Cortex of kidney (tissue), 1 donor: Measurements from ENCODE around the gene COG3.
"Not testable (repeated sequence)": the region's sequence is repeated elsewhere in the genome, so short reads cannot be mapped to it uniquely, and the experiment has no call there.

ENCODE experiments used
- DNase-seq: peaks from one replicate; lab custom pipeline; 2025; lab: John Stamatoyannopoulos, UW

The COG3 gene

GRCh38 chr13:45464687-45465453 is at the start of gene COG3:
COG3 (plus strand) TSS chr13:45464939; CDS start chr13:45465037, 98 bp downstream.
- DNase-seq = peak; percentile 63

DNA sequence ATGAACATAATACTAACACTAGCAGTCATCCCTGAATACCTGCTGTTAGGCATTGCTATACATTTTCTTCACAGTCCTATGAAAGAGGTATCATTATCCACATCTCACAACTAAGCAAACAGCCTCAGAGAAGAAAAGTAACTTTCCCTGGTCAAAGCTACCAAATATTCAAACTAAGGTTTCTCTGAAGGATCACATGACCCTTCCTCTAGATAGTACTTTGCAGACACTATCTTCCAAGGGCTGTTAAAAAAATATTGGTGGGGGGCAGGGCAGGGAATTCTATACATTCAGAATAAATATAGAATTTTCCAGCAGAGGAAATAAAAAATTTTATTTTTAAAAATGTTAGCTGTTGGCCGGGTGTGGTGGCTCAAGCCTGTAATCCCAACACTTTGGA is 49.6 kb upstream of the COG3 start:
- DNase-seq = no peak

- DNase-seq = no peak
Observed at GRCh38 chr13:45416516-45417128, 48.1 kb upstream of the COG3 start.

DNA sequence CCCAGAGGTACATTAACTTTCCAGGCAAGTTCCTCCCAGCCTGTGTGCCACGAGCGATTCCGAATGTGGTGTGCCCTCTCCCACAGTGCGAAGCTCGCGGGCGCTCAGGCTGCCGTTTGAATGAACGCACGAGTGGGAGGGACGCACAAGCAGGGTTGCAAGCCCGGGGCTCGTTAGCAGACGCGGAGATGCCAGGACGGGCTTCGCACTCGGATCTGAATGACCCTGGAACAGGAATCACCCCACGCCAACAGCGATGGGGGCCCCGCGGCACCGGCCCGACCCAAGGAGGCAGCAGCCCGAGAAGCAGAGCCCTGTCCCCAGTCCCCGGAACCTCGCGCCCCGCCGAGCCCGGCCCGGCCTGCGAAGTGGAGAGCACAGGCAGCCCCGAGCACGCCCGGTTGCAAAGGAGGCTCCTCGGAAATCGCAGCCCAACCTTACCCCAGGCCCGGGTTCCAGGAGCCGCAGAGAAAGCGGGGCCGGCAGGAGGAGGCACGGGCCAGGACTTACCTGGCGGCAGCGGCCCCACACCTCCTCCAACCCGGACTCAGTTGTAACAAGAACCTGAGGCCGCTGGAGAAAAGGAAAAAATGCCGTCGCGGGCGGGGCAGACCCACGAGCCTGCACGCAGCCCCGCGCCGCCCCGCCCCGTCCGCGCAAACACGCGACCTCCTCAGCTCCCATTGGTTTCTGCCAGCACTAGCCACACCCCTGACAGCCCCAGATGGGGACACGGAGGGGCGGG is 46.8 kb upstream of the COG3 start, which contains the start of gene SLC25A30:
Gene SLC25A30, minus strand, starts transcription at position 584 of the 745 bp plus-strand sequence. CDS start 6,948 bp downstream, outside the sequence.
- DNase-seq = peak; percentile 78

DNA sequence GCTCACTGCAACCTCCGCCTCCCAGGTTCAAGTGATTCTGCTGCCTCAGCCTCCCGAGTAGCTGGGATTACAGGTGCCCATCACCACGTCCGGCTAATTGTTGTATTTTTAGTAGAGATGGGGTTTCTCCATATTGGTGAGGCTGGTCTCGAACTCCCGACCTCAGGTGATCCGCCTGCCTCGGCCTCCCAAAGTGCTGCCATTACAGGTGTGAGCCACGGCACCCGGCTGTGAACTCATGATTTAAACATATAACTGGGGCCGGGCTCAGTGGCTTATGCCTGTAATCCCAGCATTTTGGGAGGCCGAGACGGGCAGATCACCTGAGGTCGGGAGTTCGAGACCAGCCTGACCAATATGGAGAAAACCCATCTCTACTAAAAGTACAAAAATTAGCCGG is 45.4 kb upstream of the COG3 start:
- DNase-seq = not testable (repeated sequence)

DNA sequence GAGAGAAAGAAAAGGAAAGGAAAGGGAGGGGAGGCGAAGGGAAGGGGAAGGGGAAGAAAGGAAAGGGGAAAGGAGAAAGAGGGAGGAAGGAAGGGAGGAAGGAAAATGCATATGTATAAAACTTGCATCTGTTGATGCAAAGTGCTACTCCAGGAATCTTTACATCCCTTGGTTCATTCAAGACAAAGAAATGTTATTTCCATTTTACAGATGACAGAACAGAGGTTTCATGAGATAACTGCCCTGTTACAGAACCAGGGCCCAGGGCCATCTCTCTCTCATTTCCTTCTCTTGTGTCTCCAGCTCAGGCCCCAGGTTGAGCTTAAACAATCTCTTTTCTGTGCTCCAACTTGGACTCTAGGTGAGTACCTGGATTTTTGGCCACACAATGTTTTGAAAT is 44.8 kb upstream of the COG3 start:
- no peak for DNase-seq

DNA sequence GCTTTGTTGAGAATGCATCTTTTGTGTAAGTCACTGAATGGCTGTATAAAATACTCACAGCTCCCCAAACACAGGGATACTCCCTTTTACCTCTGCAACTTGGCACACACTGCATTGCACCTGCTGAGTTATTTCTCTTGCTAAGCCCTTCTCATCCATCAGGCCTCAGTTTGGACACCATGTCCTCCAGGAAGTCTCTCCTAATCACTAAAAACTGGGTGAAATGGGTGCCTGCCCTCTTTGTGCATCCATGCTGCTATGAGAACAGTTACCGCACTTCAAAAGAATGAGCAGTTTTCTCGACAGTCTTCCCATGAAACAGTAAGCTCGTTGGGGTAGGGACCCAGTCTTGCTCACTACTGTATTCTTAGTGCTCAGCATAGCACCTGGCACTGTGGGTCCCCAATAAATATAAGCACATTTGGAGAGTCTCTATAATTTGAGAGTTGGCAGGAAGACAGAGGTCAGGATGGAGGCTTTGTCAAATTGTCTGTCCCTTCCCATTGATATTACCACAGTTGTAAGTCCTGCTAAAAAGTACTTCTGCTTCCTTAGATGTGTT is 41.9 kb upstream of the COG3 start:
- no peak for DNase-seq

DNA sequence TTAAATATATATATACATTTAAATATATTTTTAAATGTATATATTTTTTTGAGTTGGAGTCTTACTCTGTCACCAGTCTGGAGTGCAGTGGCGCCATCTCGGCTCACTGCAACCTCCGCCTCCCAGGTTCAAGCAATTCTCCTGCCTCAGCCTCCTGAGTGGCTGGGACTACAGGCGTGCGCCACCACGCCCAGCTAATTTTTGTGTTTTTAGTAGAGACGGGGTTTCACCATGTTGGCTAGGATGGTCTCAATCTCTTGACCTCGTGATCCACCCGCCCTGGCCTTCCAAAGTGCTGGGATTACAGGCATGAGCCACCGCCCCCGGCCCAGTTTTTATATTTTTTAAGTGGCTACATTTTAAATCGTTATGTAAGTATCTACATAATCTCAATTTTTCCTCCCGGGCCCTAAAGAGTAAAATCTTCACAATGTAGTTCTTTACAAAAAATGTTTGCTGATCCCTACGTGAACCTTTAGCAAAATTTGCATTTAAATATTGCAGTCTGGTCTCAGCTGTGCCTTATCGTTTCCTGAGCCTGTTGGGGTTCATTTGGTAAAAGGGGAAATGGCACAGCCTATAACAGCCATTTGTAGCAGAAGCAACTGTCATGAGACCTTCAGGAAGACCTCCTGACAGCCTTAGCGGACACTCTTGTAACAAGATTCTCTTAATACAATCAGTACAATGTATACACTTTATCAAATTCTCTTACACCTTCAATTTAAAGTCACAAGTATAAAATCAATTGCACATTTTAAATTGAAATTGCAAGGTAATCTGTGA is 38.5 kb upstream of the COG3 start:
- DNase-seq = not testable (repeated sequence)

DNA sequence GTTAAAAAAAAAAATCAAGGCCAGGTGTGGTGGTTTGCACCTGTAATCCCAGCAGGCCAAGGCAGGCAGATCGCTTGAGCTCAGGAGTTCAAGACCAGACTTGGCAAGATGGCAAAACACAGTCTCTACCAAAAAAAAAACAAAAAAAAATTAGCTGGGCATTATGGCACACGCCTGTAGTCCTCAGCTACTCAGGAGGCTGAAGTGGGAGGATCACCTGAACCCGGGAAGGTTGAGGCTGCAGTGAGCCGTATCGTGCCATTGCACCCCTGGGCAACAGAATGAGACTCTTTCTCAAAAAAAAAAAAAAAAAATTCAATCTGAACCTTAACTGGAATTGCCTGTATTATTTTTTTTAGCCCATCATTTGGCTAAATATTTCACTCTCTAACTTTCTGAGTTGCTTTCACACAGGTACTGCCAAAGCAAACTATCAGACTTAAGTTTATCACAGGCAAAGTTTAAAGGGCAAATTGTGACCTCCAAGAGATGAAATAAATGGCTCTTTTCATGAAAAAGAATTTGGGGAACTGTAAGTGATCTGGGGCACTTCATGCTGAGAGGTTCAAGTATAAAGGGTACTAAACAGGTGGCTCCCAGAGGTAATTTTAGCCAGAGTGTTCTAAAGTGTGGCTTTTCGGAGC is 31.9 kb upstream of the COG3 start:
- DNase-seq = no peak

- DNase-seq = no peak
Observed at GRCh38 chr13:45433381-45433790, 31.4 kb upstream of the COG3 start.

DNA sequence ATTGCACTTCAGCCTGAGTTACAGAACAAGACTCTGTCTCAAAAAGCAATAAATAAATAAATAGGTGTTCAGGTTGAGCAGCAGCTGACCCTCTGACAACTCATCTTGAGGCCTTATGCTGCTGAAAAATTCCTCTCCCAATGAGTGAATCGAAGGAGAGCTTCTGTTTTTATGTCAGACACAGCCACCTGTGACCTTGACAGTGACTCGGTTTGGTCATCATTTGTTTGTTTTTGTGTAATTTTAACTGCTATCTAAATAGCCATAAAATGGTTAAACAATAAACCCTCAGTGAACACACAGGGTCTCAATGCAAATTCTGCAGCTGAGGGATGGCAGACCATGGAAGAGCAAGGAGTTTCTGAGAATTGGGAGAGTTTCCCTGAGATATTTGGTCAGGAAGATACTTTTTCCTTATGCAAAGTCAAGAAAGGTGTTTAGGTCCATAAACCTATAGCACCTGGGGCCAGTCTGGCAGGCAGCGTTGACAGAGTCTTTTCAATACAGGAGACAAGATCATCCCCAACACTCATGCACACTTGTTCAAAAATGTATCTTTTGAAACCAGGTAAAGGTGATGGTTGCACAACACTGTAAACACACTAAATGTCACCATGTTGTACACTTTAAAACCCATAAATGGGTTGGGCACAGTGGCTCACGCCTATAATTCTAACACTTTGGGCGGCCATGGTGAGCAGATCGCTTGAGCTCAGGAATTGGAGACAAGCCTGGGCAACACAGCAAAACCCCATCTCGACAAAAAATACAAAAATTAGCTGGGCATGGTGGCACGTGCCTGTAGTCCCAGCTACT is 30.0 kb upstream of the COG3 start:
- no peak for DNase-seq

GRCh38 chr13:45436332-45436731 is 28.4 kb upstream of the COG3 start:
- DNase-seq = no peak

DNA sequence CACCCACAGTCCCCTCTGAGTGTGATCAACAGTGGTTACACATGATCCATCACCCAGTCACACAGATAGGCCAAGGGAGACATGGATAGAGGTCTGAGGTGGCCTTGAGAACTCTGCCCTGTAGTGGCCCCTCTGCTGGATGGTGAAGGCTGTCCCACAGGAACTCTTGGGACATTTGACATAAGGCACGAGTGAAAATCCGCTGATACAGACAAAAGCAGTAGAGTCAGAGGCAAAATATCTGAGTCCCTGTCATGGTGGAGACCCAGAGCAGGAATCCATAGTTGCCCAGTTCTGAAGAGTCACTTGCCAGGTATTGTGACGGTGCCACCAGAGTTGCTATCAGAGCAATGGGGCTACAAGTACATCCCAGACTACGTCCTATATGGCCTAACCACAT is 27.8 kb upstream of the COG3 start:
- no peak for DNase-seq

GRCh38 chr13:45437947-45438346 is 26.8 kb upstream of the COG3 start:
- no peak for DNase-seq

DNA sequence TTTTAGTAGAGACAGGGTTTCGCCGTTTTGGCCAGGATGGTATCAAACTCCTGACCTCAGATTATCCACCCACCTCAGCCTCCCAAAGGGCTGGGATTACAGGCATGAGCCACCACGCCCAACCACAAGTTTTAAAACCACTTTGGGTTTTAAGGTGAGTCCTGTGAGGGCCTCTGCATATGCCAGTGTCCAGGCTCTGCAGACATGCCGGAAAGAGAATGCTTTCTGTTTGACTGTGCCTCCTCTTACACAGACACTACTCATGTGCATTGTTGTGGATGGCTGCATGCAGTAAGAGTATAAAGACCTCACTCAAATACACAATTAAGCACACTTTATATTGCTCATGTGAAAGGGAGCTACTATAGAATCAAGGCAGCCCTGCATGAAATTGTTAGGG is 25.7 kb upstream of the COG3 start:
- DNase-seq = no peak

GRCh38 chr13:45439781-45440462 is 24.8 kb upstream of the COG3 start:
- no peak for DNase-seq

DNA sequence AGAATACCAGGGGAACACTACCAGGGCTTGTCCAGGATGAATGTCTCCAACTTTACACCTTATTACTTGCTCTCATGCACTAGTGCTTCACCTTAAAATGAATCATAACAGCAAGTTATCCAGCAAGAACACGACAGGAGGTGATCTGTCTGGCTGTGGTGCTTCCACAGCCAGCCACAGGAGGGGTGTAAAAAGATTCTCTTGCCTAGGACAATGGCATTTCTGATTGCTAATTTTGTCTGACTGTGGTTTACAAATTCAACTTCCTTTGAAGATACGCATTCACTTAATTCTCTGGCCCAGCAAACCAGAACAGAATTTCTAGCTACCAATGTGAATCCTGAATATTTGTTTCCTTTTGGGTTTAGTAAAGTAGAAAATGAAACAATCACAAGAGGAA is 23.1 kb upstream of the COG3 start:
- DNase-seq = no peak

DNA sequence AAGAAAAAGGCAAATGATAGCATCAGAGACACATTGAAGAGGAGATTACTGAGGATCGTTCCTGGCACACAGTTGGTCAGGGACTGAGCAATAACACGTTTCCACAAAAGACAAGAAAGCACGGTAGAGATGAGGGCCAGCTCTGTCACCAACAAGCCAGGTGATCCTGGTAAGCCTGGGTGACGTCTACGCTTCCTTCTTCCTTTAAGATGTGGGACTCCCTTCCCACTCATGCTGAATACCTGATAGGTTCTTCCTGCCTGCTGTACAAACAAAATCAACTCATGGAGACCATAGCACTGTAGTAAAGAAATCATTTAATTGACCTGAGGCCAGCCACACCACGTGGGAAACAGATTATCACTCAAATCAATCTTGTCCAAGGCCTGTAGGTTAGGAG is 19.7 kb upstream of the COG3 start:
- no peak for DNase-seq

GRCh38 chr13:45446181-45446580 is 18.6 kb upstream of the COG3 start:
- DNase-seq = no peak
